Measurements from ENCODE around the gene PCDHGB5. TPM values are rescaled to one million over a fixed set of nuclear protein-coding genes. Genes with fewer than 3 reads are reported as not detected.

PCDHGB5 gene
- polyA plus RNA-seq, 1 of the 3 experiments (the other 2 are of a cell fraction): 0.15 TPM

DNA sequence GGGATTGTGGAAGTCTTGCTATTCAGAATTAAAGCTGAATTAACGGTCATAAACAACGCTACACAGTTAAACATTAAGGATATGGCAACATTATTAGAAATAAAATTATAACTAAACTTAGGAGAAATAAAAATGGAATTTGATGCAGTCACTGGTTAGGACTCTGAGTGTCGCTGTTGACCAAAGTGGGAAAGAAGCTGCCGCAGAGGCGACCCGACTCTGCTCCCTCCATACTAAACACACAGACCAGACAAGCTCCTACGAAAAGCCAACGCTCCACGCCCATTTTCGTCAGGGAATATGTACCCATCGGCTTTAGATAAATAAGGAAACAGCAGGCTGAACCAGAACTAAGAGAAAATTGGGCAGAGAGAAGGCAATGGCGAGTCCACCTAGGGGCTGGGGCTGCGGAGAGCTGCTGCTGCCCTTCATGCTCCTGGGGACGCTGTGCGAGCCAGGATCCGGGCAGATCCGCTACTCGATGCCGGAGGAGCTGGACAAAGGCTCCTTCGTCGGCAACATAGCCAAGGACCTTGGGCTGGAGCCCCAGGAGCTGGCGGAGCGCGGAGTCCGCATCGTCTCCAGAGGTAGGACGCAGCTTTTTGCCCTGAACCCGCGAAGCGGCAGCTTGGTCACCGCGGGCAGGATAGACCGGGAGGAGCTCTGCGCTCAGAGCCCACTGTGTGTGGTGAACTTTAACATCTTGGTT lies 33.6 kb upstream of the PCDHGB5 start, which contains the start of gene PCDHGA5:
Gene PCDHGA5 (plus strand): TSS at position 211 of the 709 bp plus-strand sequence. CDS start 169 bp downstream, at position 380.
- Histone ChIP-seq H3F3A (replicated peaks; ENCODE audit: insufficient read depth) (no peaks in the 10 kb centered on the region), H3K27ac (ENCODE audit: low read depth in 2 of 2, low read length in 1 of 2) (no peak within 1 kb of the TSS), H3K27me3 (ENCODE audit: insufficient read depth) (no peaks in the 10 kb centered on the region), H2AFZ (ENCODE audit: low read depth) (no peak within 1 kb of the TSS), H3K79me2 (ENCODE audit: insufficient read depth) (no peaks in the 10 kb centered on the region), H4K20me1 (ENCODE audit: insufficient read depth) (no peaks in the 10 kb centered on the region), H3K9me3 (peaks cover 7% of the 10 kb centered on the region; the same call in 1 of the 2 replicates), H3K4me2 (no peak within 1 kb of the TSS), H3K36me3 (replicated peaks in 1 of 2; ENCODE audit: control insufficient read depth in 1 of 2, insufficient read depth in 2 of 2, low read length in 1 of 2) (peaks cover 0 to 7% of the 10 kb centered on the region in 2 experiments), H3K9ac (no peak within 1 kb of the TSS), H3K4me1 (ENCODE audit: control insufficient read depth in 1 of 2, insufficient read depth in 2 of 2, low read depth in 1 of 2, low read length in 1 of 2) (no peaks in the 10 kb centered on the region), H3K9me2 (no peaks in the 10 kb centered on the region), H3K4me3 (ENCODE audit: low read depth in 2 of 2, low read length in 1 of 2) (no peak within 1 kb of the TSS)
- ChIA-PET POLR2A (no interaction called here), CTCF (interaction anchor here (0.9 to 1.4 kb wide), 3 partner anchors 14 to 194 kb away, joined by 3 to 7 read pairs (median 3); partner anchors contain the start of gene PCDHGB1)
- DNase-seq: no peak
- TF ChIP-seq CHD2 (IDR thresholded peaks at IDR 0.05; ENCODE audit: low read length, partially characterized antibody) (no peak), TEAD4 (IDR thresholded peaks at IDR 0.05; ENCODE audit: borderline replicate concordance, insufficient read depth) (no peak), CTCF (IDR thresholded peaks at IDR 0.05) (no peak; the same call in 1 of the 2 replicates), ZBTB33 (IDR thresholded peaks at IDR 0.05; ENCODE audit: borderline replicate concordance, low read depth) (no peak)
- 62% methylated on average over 34 of the region's 34 CpGs for WGBS (ENCODE audit: low lambda C conversion rate)

- WGBS (ENCODE audit: low lambda C conversion rate): 77% methylated on average over 44 of the region's 46 CpGs
- Histone ChIP-seq H3K79me2 (ENCODE audit: insufficient read depth) (no peaks in the 10 kb centered on the region), H3F3A (replicated peaks; ENCODE audit: insufficient read depth) (no peaks in the 10 kb centered on the region), H3K9me3 (peaks cover 7% of the 10 kb centered on the region; the same call in 1 of the 2 replicates), H3K4me3 (ENCODE audit: low read depth in 2 of 2, low read length in 1 of 2) (peak overlapping the region in 1 of 2 experiments; percentile 12; a peak in 1 of 4 replicates), H3K27ac (ENCODE audit: low read depth in 2 of 2, low read length in 1 of 2) (no peak overlapping the region), H4K20me1 (ENCODE audit: insufficient read depth) (no peaks in the 10 kb centered on the region), H3K36me3 (replicated peaks in 1 of 2; ENCODE audit: control insufficient read depth in 1 of 2, insufficient read depth in 2 of 2, low read length in 1 of 2) (peaks cover 0 to 12% of the 10 kb centered on the region in 2 experiments), H2AFZ (ENCODE audit: low read depth) (no peak overlapping the region), H3K27me3 (ENCODE audit: insufficient read depth) (no peaks in the 10 kb centered on the region), H3K4me2 (no peak overlapping the region), H3K4me1 (ENCODE audit: control insufficient read depth in 1 of 2, insufficient read depth in 2 of 2, low read depth in 1 of 2, low read length in 1 of 2) (no peaks in the 10 kb centered on the region), H3K9me2 (no peaks in the 10 kb centered on the region), H3K9ac (no peak overlapping the region)
- DNase-seq: no peak
- ChIA-PET POLR2A (no interaction called here), CTCF (interaction anchor here (0.8 kb wide), 1 partner anchor 197 kb away, joined by 3 read pairs; no protein-coding TSS in a partner anchor)
- TF ChIP-seq MXI1 (IDR thresholded peaks at IDR 0.05; ENCODE audit: low read depth, low read length): no peak
- no peak for TF ChIP-seq SMC3 (IDR thresholded peaks at IDR 0.05; ENCODE audit: low read depth, low read length)
- TF ChIP-seq, protein P1, sequence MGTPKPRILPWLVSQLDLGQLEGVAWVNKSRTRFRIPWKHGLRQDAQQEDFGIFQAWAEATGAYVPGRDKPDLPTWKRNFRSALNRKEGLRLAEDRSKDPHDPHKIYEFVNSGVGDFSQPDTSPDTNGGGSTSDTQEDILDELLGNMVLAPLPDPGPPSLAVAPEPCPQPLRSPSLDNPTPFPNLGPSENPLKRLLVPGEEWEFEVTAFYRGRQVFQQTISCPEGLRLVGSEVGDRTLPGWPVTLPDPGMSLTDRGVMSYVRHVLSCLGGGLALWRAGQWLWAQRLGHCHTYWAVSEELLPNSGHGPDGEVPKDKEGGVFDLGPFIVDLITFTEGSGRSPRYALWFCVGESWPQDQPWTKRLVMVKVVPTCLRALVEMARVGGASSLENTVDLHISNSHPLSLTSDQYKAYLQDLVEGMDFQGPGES (IDR thresholded peaks at IDR 0.05; ENCODE audit: low read depth, low read length): no peak
- TF ChIP-seq, protein P2, sequence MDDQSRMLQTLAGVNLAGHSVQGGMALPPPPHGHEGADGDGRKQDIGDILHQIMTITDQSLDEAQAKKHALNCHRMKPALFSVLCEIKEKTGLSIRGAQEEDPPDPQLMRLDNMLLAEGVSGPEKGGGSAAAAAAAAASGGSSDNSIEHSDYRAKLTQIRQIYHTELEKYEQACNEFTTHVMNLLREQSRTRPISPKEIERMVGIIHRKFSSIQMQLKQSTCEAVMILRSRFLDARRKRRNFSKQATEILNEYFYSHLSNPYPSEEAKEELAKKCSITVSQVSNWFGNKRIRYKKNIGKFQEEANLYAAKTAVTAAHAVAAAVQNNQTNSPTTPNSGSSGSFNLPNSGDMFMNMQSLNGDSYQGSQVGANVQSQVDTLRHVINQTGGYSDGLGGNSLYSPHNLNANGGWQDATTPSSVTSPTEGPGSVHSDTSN (IDR thresholded peaks at IDR 0.05): no peak
- TF ChIP-seq YY1 (IDR thresholded peaks at IDR 0.05; ENCODE audit: low read depth): no peak
- TF ChIP-seq FOSL2 (IDR thresholded peaks at IDR 0.05; ENCODE audit: borderline replicate concordance, low read depth): no peak
- TF ChIP-seq GATA2 (CRISPR knock-in tag; IDR thresholded peaks at IDR 0.05): no peak
- TF ChIP-seq JUND (IDR thresholded peaks at IDR 0.05): no peak
- no peak for TF ChIP-seq TAF1 (IDR thresholded peaks at IDR 0.05; ENCODE audit: borderline replicate concordance, low read depth, low read length)
- TF ChIP-seq RFX5 (IDR thresholded peaks at IDR 0.05; ENCODE audit: low read length): no peak
- TF ChIP-seq RCOR1 (IDR thresholded peaks at IDR 0.05; ENCODE audit: low read length): no peak
- no peak for TF ChIP-seq CHD2 (IDR thresholded peaks at IDR 0.05; ENCODE audit: low read length, partially characterized antibody)
- TF ChIP-seq TEAD4 (IDR thresholded peaks at IDR 0.05; ENCODE audit: borderline replicate concordance, insufficient read depth): no peak
- no peak for TF ChIP-seq EZH2phosphoT487 (IDR thresholded peaks at IDR 0.05; ENCODE audit: borderline replicate concordance, low read depth)
These were observed 31.5 kb upstream of the PCDHGB5 start for GRCh38 chr5:141366016-141366896.

All from SK-N-SH (cell line).